SU-DHL-6 (cell line): Measurements from ENCODE around the gene THSD7A.

ENCODE experiments used
- H2AFZ ChIP-seq: fragments of 200-600 bp; sonication (generic); 2 replicates; pipeline ENCODE4 v1.6.1; 2014; ENCODE audit warnings: low read depth, mild to moderate bottlenecking, moderate library complexity, mixed read lengths, antibody characterized with exemption, low read length; ENCODE audit not compliant: severe bottlenecking
- H3F3A ChIP-seq: fragments of 200-600 bp; shearing (Covaris generic); 2 replicates; pipeline ENCODE4 v1.6.0; 2016; ENCODE audit warnings: antibody characterized with exemption, mild to moderate bottlenecking; ENCODE audit not compliant: insufficient read depth
- H3K27ac ChIP-seq: fragments of 200-600 bp; sonication (generic); 2 replicates; pipeline ENCODE4 v1.5.1; 2016; ENCODE audit warnings: low read depth, mild to moderate bottlenecking, low read length, moderate library complexity, mixed read lengths
- H3K27me3 ChIP-seq: fragments of 200-600 bp; sonication (generic), shearing (Covaris generic); 2 replicates; pipeline ENCODE4 v1.6.0; 2014; ENCODE audit warnings: mild to moderate bottlenecking, low read length
- H3K36me3 ChIP-seq: fragments of 200-600 bp; sonication (generic); 2 replicates; pipeline ENCODE4 v1.6.1; 2014; ENCODE audit warnings: mild to moderate bottlenecking, low read length, mixed read lengths
- H3K4me2 ChIP-seq: fragments of 300-600, 200-600 bp; shearing (Covaris generic), sonication (generic); 2 replicates; pipeline ENCODE4 v1.6.0; 2014; ENCODE audit warnings: low read length, low read depth, mild to moderate bottlenecking; ENCODE audit not compliant: poor library complexity, severe bottlenecking
- H3K4me3 ChIP-seq: fragments of 200-600 bp; sonication (generic); 2 replicates; pipeline ENCODE4 v1.5.1; 2014; ENCODE audit warnings: antibody characterized with exemption, low read length, mild to moderate bottlenecking, mixed read lengths; ENCODE audit not compliant: insufficient read depth, poor library complexity, severe bottlenecking
- H3K79me2 ChIP-seq: fragments of 200-600 bp; sonication (generic); 2 replicates; pipeline ENCODE4 v1.6.1; 2014; ENCODE audit warnings: mild to moderate bottlenecking, low read length, moderate library complexity; ENCODE audit not compliant: insufficient read depth
- H3K9ac ChIP-seq: fragments of 200-600 bp; sonication (generic); 2 replicates; pipeline ENCODE4 v1.7.0; 2014; ENCODE audit warnings: mild to moderate bottlenecking, low read length
- H3K9me2 ChIP-seq: fragments of 200-600 bp; sonication (generic); replicated peaks from 2 replicates; pipeline ENCODE4 v1.6.1; 2014; ENCODE audit warnings: low read length; ENCODE audit not compliant: insufficient read depth
- H3K9me3 ChIP-seq: fragments of 200-600 bp; sonication (generic); 2 replicates; pipeline ENCODE4 v1.6.1; 2014; ENCODE audit warnings: low read length, mixed read lengths; ENCODE audit not compliant: insufficient read depth
- H4K20me1 ChIP-seq: fragments of 200-600 bp; sonication (generic); 2 replicates; pipeline ENCODE4 v1.6.1; 2014; ENCODE audit warnings: low read depth, mild to moderate bottlenecking, antibody characterized with exemption, low read length, moderate library complexity, mixed read lengths
- EZH2phosphoT487 ChIP-seq: fragments of 200-600 bp; sonication (generic), shearing (Covaris generic); conservative IDR thresholded peaks from 2 replicates; pipeline ENCODE4 v1.6.1; 2018; ENCODE audit warnings: mild to moderate bottlenecking, antibody characterized with exemption, low read length, moderate library complexity, mixed read lengths
- TF ChIP-seq, protein P1 (sequence below): fragments of 200-600 bp; sonication (generic); IDR thresholded peaks from one replicate; pipeline ENCODE4 v1.5.1; 2017; ENCODE audit warnings: antibody characterized with exemption, mild to moderate bottlenecking, low read length, moderate library complexity; ENCODE audit not compliant: insufficient read depth, poor library complexity, severe bottlenecking

THSD7A gene

DNA sequence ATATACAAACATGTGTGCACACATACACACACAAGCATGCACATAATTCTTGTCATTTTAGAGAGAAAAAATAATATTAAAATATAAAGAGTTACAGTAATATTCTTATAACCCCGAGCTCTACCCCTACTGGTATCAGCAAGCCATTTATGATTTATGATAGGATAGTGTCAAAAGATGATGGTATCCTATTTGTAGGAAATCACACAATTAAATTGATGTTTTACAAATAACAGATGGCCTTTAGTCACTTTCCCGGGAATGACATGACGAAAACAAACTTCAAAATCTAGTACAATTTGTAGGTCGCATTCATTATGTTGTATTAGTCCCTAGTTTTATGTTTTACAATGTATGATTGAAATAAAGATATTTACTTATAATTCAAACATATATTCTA is 36.8 kb downstream of the THSD7A start:
- Histone ChIP-seq H3K4me2 (no peak overlapping the region), H3K27me3 (no peaks in the 10 kb centered on the region)
- TF ChIP-seq, protein P1, sequence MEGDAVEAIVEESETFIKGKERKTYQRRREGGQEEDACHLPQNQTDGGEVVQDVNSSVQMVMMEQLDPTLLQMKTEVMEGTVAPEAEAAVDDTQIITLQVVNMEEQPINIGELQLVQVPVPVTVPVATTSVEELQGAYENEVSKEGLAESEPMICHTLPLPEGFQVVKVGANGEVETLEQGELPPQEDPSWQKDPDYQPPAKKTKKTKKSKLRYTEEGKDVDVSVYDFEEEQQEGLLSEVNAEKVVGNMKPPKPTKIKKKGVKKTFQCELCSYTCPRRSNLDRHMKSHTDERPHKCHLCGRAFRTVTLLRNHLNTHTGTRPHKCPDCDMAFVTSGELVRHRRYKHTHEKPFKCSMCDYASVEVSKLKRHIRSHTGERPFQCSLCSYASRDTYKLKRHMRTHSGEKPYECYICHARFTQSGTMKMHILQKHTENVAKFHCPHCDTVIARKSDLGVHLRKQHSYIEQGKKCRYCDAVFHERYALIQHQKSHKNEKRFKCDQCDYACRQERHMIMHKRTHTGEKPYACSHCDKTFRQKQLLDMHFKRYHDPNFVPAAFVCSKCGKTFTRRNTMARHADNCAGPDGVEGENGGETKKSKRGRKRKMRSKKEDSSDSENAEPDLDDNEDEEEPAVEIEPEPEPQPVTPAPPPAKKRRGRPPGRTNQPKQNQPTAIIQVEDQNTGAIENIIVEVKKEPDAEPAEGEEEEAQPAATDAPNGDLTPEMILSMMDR = no peak
- no peak for TF ChIP-seq EZH2phosphoT487

DNA sequence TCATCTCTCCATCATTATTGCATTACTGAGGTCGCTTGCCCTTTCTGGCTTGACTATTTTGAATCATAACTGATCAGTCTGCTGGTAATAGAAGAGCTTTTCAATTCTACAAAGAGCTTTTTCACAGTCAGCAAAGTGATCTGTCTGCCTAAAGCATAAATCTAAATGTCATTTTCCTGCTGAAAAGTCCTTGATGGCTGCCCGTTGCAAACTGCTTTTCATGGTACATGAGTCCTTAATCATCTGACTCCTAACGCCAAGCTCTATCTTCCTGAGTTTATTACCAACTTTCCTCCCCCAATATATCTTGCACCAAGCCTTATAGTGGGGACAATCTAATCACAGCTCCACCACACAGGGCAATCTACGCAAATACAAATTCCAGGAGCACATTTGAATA is 39.8 kb downstream of the THSD7A start:
- Histone ChIP-seq H3F3A (no peaks in the 10 kb centered on the region), H3K4me2 (no peak overlapping the region), H3K27ac (no peak overlapping the region), H3K9ac (no peak overlapping the region), H4K20me1 (peaks cover 2% of the 10 kb centered on the region; the same call in 1 of the 2 replicates), H3K79me2 (no peaks in the 10 kb centered on the region), H3K4me3 (no peak overlapping the region), H3K36me3 (no peaks in the 10 kb centered on the region), H3K9me2 (no peaks in the 10 kb centered on the region), H3K9me3 (no peaks in the 10 kb centered on the region), H2AFZ (no peak overlapping the region), H3K27me3 (no peaks in the 10 kb centered on the region)
- TF ChIP-seq EZH2phosphoT487 = no peak
- TF ChIP-seq, protein P1 = no peak

More for the DNA sequence above, 36.8 kb downstream of the THSD7A start:
- H3K9me3 ChIP-seq = no peaks in the 10 kb centered on the region
- no peak overlapping the region for H2AFZ ChIP-seq
- no peak overlapping the region for H3K9ac ChIP-seq
- H3K4me3 ChIP-seq = no peak overlapping the region
- no peaks in the 10 kb centered on the region; the same call in 1 of the 2 replicates for H3K9me2 ChIP-seq
- H3F3A ChIP-seq = no peaks in the 10 kb centered on the region
- no peak overlapping the region for H3K27ac ChIP-seq
- H3K79me2 ChIP-seq = no peaks in the 10 kb centered on the region
- peaks cover 2% of the 10 kb centered on the region; the same call in 1 of the 2 replicates for H4K20me1 ChIP-seq
- no peaks in the 10 kb centered on the region for H3K36me3 ChIP-seq

DNA sequence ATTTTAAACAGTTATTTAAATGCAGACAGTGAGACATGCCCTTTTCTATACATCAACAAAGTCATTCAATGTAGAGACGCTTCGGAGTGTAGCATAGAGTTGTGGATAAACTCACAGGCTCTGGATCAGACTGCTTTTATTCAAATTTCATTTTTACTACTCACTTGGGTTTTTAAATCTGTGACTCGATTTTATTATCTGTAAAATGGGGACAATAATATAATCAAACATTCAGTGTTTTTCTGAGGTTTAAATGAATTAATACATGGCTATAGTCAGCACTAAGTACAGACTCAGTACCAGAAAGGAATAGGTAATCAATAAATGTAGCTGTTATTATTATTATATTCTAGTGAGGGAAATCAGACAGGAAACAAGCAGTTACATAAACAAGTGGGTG is 43.4 kb downstream of the THSD7A start:
- Histone ChIP-seq H4K20me1 (no peaks in the 10 kb centered on the region), H3K9me3 (no peaks in the 10 kb centered on the region), H3K9me2 (no peaks in the 10 kb centered on the region), H3F3A (no peaks in the 10 kb centered on the region), H2AFZ (no peak overlapping the region), H3K79me2 (no peaks in the 10 kb centered on the region), H3K27ac (no peak overlapping the region), H3K36me3 (no peaks in the 10 kb centered on the region), H3K4me2 (no peak overlapping the region), H3K4me3 (no peak overlapping the region), H3K9ac (no peak overlapping the region), H3K27me3 (no peaks in the 10 kb centered on the region)
- TF ChIP-seq EZH2phosphoT487 = no peak
- TF ChIP-seq, protein P1 = no peak
